ENCODE results near the gene NUBPL. TPM values are rescaled to one million over a fixed set of nuclear protein-coding genes. Genes with fewer than 3 reads are reported as not detected.

The NUBPL gene, protein sequence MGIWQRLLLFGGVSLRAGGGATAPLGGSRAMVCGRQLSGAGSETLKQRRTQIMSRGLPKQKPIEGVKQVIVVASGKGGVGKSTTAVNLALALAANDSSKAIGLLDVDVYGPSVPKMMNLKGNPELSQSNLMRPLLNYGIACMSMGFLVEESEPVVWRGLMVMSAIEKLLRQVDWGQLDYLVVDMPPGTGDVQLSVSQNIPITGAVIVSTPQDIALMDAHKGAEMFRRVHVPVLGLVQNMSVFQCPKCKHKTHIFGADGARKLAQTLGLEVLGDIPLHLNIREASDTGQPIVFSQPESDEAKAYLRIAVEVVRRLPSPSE
- 9.4 and 12.2 TPM in 2 replicates for total RNA-seq

DNA sequence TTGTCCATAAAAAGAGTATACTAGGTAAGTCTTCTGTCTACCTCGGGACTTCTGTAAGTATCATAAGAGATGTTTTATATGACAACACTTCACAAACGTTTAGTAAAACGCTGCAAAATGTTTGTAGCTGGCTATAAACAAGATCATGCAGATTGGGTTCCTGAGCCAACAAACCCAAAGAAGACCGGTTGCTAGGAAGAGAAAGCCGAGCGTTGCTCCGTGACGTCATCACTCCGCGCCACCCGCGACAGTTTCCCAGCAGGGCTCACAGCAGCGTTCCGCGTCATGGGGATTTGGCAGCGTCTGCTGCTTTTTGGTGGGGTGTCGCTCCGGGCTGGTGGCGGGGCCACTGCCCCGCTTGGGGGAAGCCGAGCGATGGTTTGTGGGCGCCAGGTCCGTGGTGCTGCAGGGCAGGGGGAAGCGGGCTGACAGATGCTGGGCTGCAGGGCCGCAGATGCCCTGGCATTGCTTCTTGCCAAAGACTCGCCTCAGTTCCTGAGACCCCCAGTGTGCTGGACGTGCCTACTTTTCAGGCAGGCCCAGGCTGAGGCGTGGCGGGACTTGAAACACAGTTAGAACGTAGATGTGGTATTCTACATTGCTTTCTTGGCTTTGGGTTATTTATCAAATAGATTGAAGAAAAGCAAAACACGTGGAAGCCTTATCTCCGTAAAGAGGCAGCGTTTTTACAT, at the start of gene NUBPL:
TSS of gene NUBPL (plus strand) at position 250 of the 692 bp plus-strand sequence. CDS start at position 286, 36 bp downstream.

Other genes with a start within 250 kb of the NUBPL start
- 6.6 and 16.9 TPM in 2 replicates for gene HEATR5A, start 140.9 kb upstream of the NUBPL start, total RNA-seq
- 30.8 and 36.5 TPM in 2 replicates for gene DTD2, start 103.9 kb upstream of the NUBPL start, total RNA-seq
- gene GPR33, start 73.4 kb upstream of the NUBPL start, total RNA-seq = not detected in 2 replicates

All from epithelial cell of alveolus of lung (primary cell).